HTERT RPE-1 (cell line): Measurements from ENCODE around the gene CTSO.

ENCODE experiments used
- in situ Hi-C: fragments of 300-500 bp; cut with MboI; formaldehyde crosslinking; loops from 4 replicates; pipeline ENCODE4 v1.14.3; 2020; ENCODE audit warnings: low sequenced_read_pairs

The CTSO gene

DNA sequence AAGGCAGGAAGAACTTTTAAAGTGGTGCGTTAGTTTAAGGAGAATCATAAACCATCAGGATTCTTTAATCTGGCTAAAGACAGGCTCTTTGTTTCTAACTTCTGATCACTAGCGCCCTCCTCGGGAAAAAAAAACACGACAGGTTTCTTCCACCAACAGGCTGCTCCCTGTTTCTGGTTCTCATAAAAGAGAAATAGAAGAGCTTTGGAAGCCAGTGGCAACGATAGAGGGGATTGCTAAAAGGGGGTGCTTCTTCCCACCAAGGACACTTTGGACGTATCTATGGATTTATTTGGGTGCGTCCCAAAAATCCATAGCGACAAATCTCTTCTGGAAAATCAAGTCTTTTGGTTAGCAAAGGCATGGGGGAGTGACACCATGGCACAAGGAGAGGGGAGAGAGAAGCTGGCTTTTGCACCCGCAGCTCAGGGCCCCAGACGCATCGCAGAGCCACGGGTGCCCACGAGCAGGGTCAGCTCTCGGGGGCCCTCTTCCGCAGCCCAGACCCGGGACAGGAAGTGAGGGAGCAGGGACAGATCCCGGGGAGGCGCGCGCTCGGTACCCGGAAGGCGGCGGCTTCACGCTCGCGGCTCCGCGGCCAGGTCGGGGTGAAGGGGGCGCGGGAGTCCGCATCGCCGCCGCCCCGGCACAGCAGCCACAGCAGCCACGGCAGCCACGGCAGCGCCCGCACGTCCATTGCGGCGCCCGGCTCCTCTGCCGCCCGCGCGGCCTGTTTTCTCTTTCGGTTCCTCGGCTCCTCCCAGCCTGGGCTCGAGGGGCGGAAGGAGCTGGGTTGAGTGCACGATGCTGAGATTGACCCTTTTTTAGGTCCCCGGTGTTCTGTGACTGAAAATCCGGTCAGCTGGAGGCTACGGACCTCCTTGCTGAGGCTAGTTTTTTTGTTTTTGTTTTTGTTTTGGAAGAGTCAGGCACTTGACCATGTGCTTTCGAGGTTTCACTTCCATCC is at the start of gene CTSO:
Gene CTSO, minus strand, starts transcription at position 716 of the 967 bp plus-strand sequence. Its CDS starts 19 bp downstream, at position 697.
- in situ Hi-C loops, result no loop called here

- in situ Hi-C loops, result no loop called here
These were observed 46.8 kb upstream of the CTSO start for GRCh38 chr4:156000491-156000890.

DNA sequence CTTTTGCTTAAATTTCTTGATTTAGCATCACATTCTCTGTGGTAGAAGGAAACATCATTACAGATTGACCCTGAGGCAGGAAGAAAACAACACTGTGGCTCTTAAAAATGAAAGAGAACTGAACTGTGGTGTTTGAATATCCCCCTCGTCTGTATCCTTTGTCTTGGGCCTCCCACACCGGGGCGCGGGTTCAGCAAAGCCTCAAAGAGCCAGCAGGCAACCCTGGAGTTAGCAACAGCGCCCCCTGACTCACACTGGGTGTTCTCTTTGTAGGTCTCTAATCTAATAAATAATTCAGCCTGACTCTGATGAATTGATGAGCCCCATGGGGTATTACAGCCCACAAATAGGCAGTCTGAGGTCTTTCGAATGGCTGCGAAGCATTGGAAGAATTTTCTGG is 46.1 kb upstream of the CTSO start:
- in situ Hi-C loops, result no loop called here

GRCh38 chr4:155995069-155995468 is 41.4 kb upstream of the CTSO start:
- in situ Hi-C loops, result no loop called here

- in situ Hi-C loops, result no loop called here
These were observed 30.6 kb upstream of the CTSO start for GRCh38 chr4:155984106-155984797.

GRCh38 chr4:155982736-155983385 is 29.2 kb upstream of the CTSO start:
- in situ Hi-C loops, result no loop called here

- in situ Hi-C loops, result no loop called here
These were observed 25.1 kb upstream of the CTSO start for GRCh38 chr4:155978810-155979209.

- in situ Hi-C loops, result no loop called here
These were observed 21.8 kb upstream of the CTSO start for GRCh38 chr4:155975511-155975910.

- in situ Hi-C loops, result no loop called here
These were observed 21.3 kb upstream of the CTSO start for GRCh38 chr4:155974996-155975395.

DNA sequence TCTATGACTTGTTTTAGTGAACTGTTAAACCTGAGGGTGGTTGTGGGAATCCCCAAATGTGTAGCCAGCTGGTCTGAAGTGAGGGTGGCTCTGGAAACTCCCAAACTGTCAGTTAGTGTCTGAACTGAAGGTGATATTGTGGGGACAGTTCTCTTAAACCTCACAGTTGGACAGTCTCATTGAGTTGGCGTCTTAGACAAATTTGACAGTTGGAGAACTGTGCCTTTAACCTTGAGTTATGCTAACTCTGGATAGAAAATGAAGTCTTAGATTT is 20.7 kb upstream of the CTSO start:
- in situ Hi-C loops, result no loop called here

- in situ Hi-C loops, result no loop called here
These were observed 20.2 kb upstream of the CTSO start for GRCh38 chr4:155973639-155974475.

GRCh38 chr4:155972098-155972497 is 18.4 kb upstream of the CTSO start:
- in situ Hi-C loops, result no loop called here

GRCh38 chr4:155966731-155967395 is 13.2 kb upstream of the CTSO start:
- in situ Hi-C loops, result no loop called here

DNA sequence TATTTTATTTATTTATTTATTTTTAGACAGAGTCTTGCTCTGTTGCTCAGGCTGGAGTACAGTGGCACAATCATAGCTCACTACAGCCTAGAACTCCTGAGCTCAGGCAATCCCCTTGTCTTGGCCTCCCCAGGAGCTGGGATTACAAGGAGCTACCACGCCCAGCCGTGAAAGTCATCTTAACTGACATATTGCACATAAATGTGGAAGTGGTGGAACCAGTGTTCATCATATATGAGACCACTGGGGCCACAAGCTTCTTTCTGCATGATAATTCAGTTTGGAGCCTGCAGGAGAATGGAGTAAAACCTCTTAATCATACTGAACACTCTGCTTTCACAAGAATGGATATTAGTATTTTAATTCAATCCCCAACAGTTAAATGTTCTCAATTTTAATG is 12.5 kb upstream of the CTSO start:
- in situ Hi-C loops, result no loop called here

- in situ Hi-C loops, result no loop called here
These were observed 10.6 kb upstream of the CTSO start for GRCh38 chr4:155964016-155964891.

DNA sequence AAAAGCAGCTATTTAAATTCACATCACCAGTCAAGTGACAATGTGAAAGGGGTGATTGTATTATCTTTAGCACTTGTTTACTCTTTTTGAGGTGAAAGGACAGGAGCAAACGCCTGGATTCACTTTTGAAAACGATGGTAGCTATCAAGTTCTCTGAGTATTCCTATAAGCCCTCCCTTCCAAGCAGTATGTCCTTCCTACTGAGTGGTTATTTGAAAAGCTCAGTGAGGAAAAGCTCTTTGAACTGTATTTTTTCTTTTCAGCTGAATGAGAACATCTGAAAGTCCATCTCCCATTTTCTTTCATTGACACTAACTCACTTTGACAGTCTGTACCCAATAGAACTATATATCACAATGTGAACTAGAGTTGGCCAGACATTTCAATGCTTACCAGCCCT is 9.1 kb upstream of the CTSO start:
- in situ Hi-C loops, result no loop called here

DNA sequence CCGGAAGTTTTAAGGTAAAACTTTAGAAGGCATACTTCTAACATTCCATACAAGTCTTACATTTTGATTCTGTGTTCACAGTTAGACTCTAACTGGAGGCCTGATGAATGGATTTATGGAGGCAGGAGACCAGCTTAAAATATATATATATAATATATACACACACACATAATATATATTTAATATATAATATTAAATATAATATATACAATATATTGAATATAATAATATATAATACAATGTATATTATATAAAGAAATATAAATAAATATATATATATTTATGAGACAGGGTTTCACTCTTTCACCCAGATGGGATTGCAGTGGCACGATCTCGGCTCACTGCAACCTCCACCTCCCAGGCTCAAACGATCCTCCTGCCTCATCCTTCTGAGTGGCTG is 7.9 kb upstream of the CTSO start:
- in situ Hi-C loops, result no loop called here

DNA sequence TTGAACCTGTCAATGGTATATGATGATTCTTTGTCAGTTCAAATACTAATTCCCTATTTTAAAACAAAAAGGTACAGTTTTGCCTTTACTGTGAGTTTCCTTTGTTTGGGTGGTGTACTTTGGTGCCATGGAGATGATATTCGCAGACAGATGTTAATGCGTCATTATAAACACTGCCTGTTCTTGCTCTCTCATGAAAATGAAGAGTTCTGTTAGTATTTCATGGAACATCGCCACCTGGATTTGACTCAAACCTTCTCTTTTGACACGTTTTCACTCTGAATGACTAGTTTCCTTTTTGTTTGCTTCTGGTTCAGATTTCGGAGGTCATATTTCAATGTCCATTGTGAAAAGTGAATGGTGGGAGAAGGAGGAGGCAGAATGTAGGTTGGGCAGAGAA is 6.9 kb upstream of the CTSO start:
- in situ Hi-C loops, result no loop called here

- in situ Hi-C loops, result no loop called here
These were observed 5.8 kb upstream of the CTSO start for GRCh38 chr4:155959417-155959816.
